ENCODE measurements around the gene NPTXR. TPM values are rescaled to one million over a fixed set of nuclear protein-coding genes. Genes with fewer than 3 reads are reported as not detected.

The NPTXR gene
- total and polyA plus RNA-seq, 10 donors = 0.24 to 11.5 (median 4.7) TPM

DNA sequence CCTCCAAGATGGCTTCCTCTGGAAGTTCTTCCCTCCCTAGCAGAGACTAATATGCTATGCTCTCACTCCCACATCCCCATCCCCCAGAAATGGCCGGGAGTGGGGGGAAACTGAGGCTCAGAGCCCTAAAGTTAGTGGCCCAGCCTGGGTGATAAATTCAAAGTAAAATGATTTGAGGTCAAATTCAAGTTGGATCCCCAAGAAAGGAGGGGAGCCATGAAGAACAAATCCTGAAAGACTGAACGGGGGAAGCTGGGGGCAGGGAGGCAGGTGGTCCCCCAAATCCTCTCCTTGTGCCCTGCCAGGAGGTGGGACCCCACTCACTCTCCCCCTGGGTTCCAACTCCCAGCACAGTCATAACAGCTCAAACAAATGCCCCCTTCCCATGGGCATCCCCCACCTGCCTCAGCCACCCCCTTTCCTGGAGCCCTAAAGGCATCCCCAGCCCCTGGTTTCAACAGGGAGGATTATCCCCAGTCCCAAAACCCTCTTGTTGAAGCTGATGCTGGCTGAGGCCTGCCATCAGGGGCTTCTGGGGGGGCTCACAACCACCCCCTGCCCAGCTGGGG, 27.0 kb upstream of the NPTXR start:
- peak overlapping the region; percentile 59 to 91 (median 76) for H3K4me3 ChIP-seq
- H3K36me3 ChIP-seq = peaks cover 0 to 40% (median 16%) of the 10 kb centered on the region in 6 donors
- H3K27me3 ChIP-seq (replicated peaks in 1 of 7) = peaks cover 0 to 5% (median 0%) of the 10 kb centered on the region in 7 donors
- peak overlapping the region; percentile 67 to 94 (median 90) for H3K27ac ChIP-seq
- DNase-seq = no peak
- WGBS, 5 donors = 15 to 36% (median 24%) methylated on average over 2 of the region's 2 CpGs
- TF ChIP-seq, protein P1, sequence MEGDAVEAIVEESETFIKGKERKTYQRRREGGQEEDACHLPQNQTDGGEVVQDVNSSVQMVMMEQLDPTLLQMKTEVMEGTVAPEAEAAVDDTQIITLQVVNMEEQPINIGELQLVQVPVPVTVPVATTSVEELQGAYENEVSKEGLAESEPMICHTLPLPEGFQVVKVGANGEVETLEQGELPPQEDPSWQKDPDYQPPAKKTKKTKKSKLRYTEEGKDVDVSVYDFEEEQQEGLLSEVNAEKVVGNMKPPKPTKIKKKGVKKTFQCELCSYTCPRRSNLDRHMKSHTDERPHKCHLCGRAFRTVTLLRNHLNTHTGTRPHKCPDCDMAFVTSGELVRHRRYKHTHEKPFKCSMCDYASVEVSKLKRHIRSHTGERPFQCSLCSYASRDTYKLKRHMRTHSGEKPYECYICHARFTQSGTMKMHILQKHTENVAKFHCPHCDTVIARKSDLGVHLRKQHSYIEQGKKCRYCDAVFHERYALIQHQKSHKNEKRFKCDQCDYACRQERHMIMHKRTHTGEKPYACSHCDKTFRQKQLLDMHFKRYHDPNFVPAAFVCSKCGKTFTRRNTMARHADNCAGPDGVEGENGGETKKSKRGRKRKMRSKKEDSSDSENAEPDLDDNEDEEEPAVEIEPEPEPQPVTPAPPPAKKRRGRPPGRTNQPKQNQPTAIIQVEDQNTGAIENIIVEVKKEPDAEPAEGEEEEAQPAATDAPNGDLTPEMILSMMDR (IDR thresholded peaks at IDR 0.05 in 8 of 11, conservative IDR thresholded peaks at IDR 0.05 in 3 of 11) = no peak
- TF ChIP-seq POLR2AphosphoS5 (IDR thresholded peaks at IDR 0.05) = no peak
- no peak for TF ChIP-seq POLR2A (IDR thresholded peaks at IDR 0.05)
- peaks cover 34 to 77% (median 57%) of the 10 kb centered on the region in 6 donors for H3K4me1 ChIP-seq
- intact Hi-C loops (cut with DNase I; ENCODE audit: low total_unique reads) = loop anchor here (5.0 kb wide), 3 partner anchors 131 to 446 kb away; partner anchors contain the start of gene RPL3
- no peaks in the 10 kb centered on the region for H3K9me3 ChIP-seq

DNA sequence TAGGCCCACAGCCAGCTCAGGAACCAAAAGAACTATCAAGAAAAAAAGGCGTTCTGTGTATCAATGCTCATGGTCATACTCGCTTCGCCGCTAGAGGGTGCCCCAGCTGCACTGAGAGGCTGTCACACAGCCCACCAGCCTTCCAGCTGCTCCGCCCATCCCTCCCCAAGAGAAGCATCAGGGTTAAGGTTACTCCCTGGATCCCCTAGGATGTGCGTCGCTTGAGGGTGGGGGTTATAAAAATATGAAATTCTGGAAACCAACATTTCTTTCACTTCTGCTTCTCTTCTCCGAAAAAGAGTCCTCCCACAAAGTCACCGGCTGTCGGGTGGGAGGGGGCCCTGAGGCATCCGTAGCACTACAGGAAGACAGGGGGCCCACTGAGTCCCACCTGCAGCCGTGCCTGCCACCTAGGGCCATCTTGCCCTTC, 26.5 kb upstream of the NPTXR start:
- intact Hi-C loops (cut with DNase I; ENCODE audit: low total_unique reads) = loop anchor here (5.0 kb wide), 3 partner anchors 132 to 447 kb away; partner anchors contain the start of gene RPL3
- Histone ChIP-seq H3K36me3 (peaks cover 0 to 46% (median 21%) of the 10 kb centered on the region in 6 donors), H3K4me1 (peaks cover 34 to 82% (median 62%) of the 10 kb centered on the region in 6 donors), H3K4me3 (peak overlapping the region in 7 of 8 donors; percentile 67 to 91 (median 79)), H3K27ac (peak overlapping the region in 7 of 8 donors; percentile 89 to 94 (median 91)), H3K9me3 (no peaks in the 10 kb centered on the region), H3K27me3 (replicated peaks in 1 of 7) (peaks cover 0 to 5% (median 0%) of the 10 kb centered on the region in 7 donors)
- TF ChIP-seq POLR2AphosphoS5 (IDR thresholded peaks at IDR 0.05) = peak in 2 of 3 donors; percentile 41 to 59
- TF ChIP-seq, protein P1 (IDR thresholded peaks at IDR 0.05 in 8 of 11, conservative IDR thresholded peaks at IDR 0.05 in 3 of 11) = peak; percentile 62 to 90 (median 82)
- no peak for TF ChIP-seq POLR2A (IDR thresholded peaks at IDR 0.05)
- WGBS, 5 donors = 3 to 4% (median 4%) methylated on average over 12 of the region's 12 CpGs
- peak; percentile 96 for DNase-seq

DNA sequence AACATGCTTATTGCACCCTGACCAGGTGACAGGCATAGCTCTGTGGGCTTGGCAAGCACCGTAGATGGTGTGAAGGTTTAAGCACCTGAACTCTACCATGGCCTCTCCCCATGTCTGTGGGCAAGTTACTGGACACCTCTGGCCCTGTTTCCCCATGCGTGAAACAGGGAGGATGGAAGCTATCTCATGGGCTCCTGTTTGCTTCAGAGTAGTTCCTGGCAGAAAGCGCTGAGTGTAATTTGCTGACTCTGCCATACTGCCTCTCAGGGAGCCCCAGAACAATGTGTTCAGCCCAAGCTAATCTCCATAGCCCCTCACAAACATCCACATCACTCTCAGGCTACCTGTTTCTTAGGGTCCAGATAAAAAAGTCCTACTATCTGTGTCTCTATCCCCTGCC, 25.8 kb upstream of the NPTXR start:
- Histone ChIP-seq H3K4me3 (no peak overlapping the region), H3K36me3 (peaks cover 0 to 53% (median 24%) of the 10 kb centered on the region in 6 donors), H3K27me3 (replicated peaks in 1 of 7) (peaks cover 0 to 5% (median 0%) of the 10 kb centered on the region in 7 donors), H3K9me3 (no peaks in the 10 kb centered on the region), H3K4me1 (peaks cover 36 to 89% (median 68%) of the 10 kb centered on the region in 6 donors), H3K27ac (peak overlapping the region in 6 of 8 donors; percentile 89 to 94 (median 90))
- intact Hi-C loops (cut with DNase I; ENCODE audit: low total_unique reads) = loop anchor here (5.0 kb wide), 3 partner anchors 133 to 448 kb away; partner anchors contain the start of gene RPL3
- no peak for DNase-seq
- TF ChIP-seq, protein P1 (IDR thresholded peaks at IDR 0.05 in 8 of 11, conservative IDR thresholded peaks at IDR 0.05 in 3 of 11) = no peak
- no peak for TF ChIP-seq POLR2AphosphoS5 (IDR thresholded peaks at IDR 0.05)
- TF ChIP-seq POLR2A (IDR thresholded peaks at IDR 0.05) = no peak
- 88 to 92% (median 89%) methylated on average over 3 of the region's 3 CpGs for WGBS, 5 donors

DNA sequence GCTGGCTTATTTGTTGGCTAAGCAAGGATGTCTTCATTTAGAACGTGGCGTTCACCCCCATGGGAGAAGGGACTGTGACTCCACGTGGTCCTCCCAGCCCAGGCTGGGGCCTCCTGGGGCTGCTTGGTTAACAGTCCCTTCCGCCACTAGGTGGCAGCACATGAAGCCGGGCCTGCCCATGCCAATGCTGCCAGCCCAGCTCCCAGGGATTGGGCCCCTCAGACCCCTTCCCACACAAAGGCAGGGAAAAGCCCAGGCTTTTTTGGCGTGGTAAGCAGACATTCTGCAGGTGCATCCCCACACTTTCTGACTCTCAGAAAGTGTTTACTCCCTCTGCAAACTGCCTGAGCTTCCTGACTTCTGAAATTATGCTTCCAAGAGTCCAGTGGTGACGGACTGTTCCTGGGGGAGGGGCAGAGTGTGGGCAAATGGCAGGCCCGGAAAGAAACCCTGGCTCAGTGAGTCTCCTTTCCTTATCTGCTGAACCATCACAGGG, 25.1 kb upstream of the NPTXR start:
- Histone ChIP-seq H3K36me3 (peaks cover 0 to 58% (median 25%) of the 10 kb centered on the region in 6 donors), H3K4me3 (no peak overlapping the region), H3K27me3 (replicated peaks in 1 of 7) (peaks cover 0 to 5% (median 0%) of the 10 kb centered on the region in 7 donors), H3K4me1 (peaks cover 36 to 94% (median 74%) of the 10 kb centered on the region in 6 donors), H3K27ac (peak overlapping the region in 1 of 8 donors; percentile 2), H3K9me3 (no peaks in the 10 kb centered on the region)
- intact Hi-C loops (cut with DNase I; ENCODE audit: low total_unique reads) = no loop called here
- 9 to 19% (median 13%) methylated on average over 8 of the region's 8 CpGs for WGBS, 5 donors
- DNase-seq = peak; percentile 95
- TF ChIP-seq, protein P1 (IDR thresholded peaks at IDR 0.05 in 8 of 11, conservative IDR thresholded peaks at IDR 0.05 in 3 of 11) = peak; percentile 65 to 97 (median 94)
- no peak for TF ChIP-seq POLR2A (IDR thresholded peaks at IDR 0.05)
- peak in 2 of 3 donors; percentile 48 to 55 for TF ChIP-seq POLR2AphosphoS5 (IDR thresholded peaks at IDR 0.05)

Measured in spleen (tissue), 11 donors.